GM19238 (cell line): Measurements from ENCODE around the gene CLASRP.
A peak's percentile ranks its signal among the peaks of the same experiment; 100 is the strongest.

Source experiments
- DNase-seq: peaks from one replicate; pipeline ENCODE4 v3.0.0; 2011; ENCODE audit warnings: low spot score; ENCODE audit not compliant: insufficient read length

Gene CLASRP

DNA sequence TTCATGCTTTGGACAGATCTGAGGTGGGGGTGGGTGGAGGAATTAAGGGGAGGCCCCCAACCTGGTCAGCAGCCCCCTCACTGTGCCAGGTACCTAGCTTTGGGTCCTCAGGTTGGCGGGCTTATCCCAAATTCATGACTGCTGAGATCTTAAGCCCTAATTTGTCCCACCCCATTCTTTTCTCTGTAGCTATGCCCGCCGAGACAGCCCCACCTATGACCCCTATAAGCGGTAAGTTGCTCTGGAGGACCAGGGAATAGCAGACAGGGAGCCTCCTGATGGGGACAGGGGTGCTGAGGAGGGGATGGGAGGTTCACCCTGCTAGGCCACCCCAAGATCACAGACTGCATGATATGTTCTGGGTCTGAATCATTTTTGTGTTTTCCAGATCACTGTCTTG, 23.1 kb downstream of the CLASRP start:
- DNase-seq = no peak

DNA sequence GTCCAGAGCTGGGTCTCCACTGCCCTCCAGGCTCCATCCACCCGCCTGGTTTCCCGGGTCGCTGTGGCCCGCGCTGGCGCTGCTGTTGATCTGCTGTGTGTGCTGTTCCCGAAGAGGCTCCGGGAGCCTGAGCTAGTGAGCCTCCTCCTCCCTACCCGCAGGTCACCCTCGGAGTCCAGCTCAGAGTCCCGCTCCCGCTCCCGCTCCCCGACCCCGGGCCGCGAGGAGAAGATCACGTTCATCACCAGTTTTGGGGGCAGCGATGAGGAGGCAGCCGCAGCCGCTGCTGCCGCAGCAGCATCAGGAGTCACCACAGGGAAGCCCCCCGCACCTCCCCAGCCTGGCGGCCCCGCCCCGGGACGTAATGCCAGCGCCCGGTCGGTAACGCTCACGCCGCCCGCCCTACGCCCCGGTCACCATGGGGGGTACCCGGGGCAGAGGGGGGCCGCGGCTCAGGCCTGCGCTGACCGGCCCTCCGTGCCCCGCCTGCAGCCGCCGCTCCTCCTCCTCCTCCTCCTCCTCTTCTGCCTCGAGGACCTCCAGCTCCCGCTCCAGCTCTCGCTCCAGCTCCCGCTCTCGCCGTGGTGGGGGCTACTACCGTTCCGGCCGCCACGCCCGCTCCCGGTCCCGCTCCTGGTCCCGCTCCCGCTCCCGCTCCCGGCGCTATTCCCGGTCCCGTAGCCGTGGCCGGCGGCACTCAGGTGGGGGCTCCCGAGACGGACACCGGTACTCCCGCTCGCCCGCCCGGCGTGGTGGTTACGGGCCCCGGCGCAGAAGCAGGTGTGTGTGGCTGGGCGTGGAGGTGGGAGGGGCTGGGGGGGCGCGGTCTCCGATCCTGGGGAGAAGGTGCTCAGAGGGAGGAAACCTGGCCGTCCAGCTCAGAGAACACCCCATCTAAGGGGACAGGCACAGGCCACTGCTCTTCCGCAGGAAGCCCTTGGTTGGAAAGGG, 25.3 kb downstream of the CLASRP start:
- no peak for DNase-seq

DNA sequence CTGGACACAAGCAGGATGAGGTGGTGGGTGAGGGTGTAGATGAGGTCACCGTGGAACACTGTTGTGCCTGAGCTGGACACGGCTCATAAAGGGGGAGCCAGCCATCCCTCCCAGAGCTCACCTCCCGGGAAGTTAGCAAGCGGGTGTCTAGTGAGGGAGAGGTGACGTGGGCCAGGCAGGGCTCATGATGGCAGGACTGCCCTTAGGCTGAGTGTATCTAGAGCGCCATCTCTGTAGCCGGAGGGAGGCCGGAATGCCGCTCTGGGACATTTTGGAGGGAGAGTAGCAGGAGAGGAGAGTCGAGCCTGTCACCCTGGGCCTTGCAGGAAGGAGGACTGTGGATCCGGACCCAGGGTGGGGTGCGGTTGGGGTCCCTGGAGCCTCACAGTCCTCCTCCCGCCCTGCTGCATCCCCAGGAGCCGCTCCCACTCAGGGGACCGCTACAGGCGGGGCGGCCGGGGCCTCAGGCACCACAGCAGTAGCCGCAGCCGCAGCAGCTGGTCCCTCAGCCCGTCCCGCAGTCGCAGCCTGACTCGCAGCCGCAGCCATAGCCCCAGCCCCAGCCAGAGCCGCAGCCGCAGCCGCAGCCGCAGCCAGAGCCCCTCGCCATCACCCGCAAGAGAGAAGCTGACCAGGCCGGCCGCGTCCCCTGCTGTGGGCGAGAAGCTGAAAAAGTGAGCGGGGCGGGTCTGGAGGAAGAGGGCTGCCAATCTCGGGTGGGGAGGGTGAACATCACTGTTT, 28.2 kb downstream of the CLASRP start:
- no peak for DNase-seq

DNA sequence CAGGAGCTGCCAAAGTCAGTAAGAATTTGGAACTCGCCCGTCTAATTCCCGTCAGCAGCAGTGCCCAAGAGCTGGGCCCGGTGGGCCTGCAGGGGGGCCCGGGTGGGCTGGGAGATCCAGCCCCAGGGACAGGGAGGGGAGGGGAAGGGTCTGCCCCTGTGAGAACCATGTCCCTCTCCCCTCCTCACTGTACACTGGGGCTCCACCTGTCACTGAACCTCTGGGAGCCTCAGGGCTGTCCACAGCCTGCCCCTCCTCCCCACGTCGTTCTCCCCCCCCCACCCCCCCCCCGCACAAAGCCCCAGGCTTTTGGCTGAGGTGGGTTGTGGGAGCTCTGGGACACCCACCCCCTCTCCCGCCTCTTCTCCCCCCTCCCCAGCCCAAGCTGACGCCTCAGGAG, 29.2 kb downstream of the CLASRP start:
- no peak for DNase-seq

- DNase-seq = no peak
Measured at GRCh38 chr19:45069056-45069455, 30.2 kb downstream of the CLASRP start.

GRCh38 chr19:45070214-45070613, 31.4 kb downstream of the CLASRP start:
- no peak for DNase-seq

DNA sequence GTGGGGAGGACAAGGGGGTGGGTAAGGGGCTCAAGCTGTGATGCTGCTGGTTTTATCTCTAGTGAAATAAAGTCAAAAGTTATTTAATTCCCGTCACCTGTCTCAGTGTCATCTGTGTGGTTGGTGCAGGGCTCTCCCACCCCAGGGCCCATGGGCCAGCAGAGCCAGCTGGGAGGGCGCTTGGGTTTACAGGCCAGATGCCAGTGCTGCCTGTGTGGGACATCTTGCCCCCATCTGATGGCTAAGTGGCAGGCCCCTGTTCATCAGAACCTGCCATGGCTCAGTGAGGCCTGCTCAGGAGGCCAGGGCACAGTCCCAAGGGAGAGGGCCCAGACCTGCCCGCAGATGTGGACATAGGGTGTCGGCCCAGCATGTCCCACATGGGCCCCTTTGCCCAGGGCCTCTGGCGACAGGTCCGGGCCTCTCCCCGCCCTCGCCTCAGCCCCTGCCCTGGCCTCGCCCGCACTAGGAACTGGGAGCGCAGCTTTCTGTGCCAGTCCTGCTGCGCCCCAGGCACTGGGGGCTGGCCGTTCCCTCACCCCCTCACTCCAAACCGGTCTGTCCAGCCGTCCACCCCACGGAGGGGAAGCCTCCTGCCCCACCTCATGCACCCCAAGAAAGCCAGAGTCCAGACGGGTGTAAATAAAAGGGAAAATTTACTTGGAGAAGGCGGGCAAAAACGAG, 32.2 kb downstream of the CLASRP start:
- DNase-seq = no peak

GRCh38 chr19:45071545-45071938, 32.7 kb downstream of the CLASRP start:
- no peak for DNase-seq

DNA sequence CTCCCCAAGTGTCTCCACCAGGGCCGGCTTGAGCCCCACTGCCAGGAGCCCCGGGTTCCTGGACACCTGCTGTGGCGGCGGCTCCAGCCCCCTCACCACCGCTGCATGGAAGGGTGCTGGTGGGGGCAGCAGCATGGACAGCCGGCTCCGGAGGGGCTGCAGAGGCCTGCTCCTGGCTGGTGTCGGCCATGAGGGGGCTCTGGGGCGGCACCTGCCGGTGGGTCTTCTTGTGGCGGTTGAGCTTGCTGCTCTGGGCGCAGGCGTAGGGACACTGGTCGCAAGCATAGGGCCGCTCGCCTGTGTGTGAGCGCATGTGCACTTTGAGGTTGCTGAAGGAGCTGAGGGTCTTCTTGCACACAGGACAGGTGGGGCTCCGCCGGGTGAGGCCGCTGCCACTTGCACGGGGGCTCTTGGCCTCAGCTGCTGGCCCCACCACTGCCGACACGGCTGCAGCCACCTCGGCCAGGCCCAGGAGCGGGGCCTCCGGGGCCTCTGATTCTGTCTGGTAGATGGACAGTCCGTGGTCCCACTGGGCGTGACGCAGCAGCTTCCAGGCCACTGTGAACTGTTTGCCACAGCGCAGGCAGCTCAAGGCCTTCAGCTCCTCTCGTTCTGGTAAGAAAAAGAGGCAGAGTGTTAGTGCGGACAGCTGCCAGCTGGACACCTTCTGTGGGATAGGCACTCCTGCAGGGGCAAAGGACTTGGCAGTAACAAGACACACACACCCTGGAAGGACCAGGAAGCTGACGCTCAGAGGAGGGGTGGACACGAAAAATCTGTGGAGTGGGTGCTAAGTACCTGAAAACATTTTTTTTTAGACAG, 33.3 kb downstream of the CLASRP start:
- DNase-seq = no peak

DNA sequence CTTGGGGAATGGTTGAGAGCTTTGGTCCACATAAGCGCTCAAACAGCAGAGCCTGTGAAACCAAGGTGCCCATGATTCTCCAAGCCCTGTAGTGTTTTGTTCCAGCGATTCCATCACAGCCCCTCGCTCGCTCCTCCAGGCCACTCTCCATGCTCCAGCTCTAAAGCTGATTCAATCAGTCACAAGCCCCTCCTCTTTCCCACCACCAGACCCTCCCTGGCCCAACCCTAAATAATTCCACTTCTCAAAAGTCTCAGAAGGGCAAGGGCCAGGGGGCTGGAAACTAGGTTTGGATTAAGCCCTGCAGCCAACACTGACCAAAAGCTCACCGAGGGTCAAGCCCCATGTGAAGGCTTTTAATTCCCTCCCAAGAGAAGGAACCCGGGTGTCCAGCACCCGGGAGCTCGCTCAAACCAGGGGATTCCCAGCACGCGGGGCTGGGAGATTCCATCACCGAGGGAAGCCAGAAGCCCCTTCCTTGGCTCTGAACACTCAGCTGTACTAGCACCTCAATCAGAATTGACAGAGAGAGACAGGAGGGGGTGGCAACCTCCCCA, 36.0 kb downstream of the CLASRP start:
- no peak for DNase-seq

- DNase-seq = peak; percentile 94
Measured at GRCh38 chr19:45075301-45076028, 36.6 kb downstream of the CLASRP start.

GRCh38 chr19:45076029-45076850, 37.4 kb downstream of the CLASRP start, which contains the start of gene ZNF296:
ZNF296 (minus strand) TSS chr19:45076478; CDS start chr19:45076373, 105 bp downstream.
- DNase-seq = peak; percentile 93

DNA sequence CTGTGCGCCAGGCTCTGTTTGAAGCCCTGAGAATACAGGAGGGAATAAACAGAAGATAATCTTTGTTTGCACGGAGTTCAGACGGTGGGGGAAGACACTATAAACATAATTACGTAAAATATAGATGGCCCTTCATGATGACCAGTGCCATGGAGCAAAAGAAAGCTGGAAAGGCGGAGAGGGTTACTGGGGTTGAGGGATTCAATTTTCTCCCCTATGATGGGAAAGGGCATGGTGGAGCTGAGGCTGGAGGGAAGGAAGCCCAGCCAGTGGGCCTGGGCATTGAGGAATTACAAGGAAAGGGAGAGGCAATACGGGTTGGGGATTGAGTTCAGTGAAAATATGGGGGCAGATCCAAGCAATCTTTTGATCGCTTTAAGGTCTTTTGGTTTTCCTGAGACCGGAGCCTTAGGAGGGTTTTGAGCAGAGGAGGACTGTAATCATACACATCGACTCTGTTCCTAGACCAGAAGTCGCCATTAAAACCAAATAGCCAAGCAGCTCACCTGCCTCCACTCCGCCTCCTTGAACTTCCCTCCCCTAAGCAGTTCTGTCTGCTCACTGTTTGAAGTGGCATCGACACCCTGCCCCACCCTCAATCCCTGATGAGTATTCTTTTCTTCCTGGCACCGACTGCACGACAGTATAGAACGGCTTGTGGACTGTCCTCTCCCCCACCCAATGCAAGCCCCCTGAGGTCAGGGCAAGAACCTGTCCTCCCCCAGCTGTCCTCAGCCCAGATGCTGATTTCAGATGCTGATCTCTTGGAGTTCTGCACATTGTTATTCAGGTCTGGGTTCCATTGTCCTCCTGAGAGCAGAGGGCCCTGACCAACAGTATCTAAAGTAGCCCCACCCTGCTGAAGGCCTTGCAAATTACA, 38.2 kb downstream of the CLASRP start:
- DNase-seq = no peak

DNA sequence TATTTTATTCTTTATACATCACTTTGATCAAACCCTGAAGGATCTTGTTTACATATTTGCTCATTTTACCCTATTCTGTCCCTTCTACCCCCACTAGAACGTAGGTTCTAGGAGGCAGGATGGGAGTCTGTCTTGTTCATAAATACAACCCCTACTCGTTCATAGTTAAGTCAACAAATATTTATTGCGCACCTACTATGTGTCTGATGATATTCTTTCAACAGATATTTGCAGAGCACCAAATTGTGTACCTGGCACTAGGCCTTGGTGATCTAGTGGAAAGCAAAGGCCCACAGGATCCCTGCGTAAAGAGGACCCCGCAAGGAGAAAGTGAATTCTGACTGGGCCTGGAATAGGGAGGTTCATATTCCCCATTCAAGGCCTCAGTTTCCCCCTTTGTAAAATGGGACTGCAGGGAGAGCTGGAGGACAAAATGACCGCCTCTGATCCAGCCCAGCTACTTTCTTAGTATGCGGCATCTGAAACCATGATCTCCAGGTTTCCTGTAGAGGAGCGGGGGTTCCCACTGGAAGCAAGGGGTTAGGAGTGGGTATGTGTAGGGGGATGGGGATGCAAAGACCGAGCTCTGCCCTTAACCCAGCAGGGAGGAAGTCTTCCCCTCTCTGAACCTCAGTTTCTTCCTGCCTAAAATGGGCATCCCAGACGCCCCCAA, 39.7 kb downstream of the CLASRP start:
- no peak for DNase-seq

GRCh38 chr19:45079063-45079910, 40.4 kb downstream of the CLASRP start, which contains the start of gene GEMIN7:
GEMIN7 (plus strand) TSS chr19:45079260; CDS start chr19:45090115, 10,855 bp downstream.
- DNase-seq = peak; percentile 77

DNA sequence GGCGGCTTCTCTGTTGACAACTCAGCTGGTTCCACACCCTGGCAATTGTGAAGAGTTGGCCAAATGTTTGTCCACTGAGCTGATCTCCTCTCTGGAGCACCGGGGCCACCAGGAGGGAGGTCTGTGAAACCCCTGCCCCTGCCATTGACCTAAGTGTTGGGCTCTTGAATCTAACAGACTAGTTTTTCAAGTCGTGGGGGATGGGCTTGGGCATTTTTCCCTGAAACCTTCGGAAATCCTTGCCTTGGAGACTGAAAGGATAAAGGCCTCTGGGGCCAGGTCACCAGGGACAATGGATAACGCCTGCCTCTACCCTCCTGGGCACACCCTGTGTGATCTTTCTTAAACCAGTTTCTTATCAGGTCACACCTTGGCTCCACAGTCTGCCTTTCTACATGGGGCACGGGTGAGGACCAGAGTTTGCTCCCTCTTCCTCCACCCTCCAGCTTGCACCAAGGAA, 41.1 kb downstream of the CLASRP start:
- no peak for DNase-seq
